Pulmonary artery endothelial cell (primary cell): ENCODE data around the gene TIMP4. TPM values are rescaled to one million over a fixed set of nuclear protein-coding genes. Genes with fewer than 3 reads are reported as not detected.

Experiments
- total RNA-seq: library from RNA; depleted of rRNA; stranded (reverse); fragments of >200 nt; gene quantifications from 2 replicates; pipeline ENCODE4 v1.2.3, GENCODE V29; 2014

TIMP4 gene
- total RNA-seq, 1 donor from 2014 or later = 0.07 TPM

Other genes starting within 250 kb of the TIMP4 start
- gene SYN2, start 154.5 kb downstream of the TIMP4 start, total RNA-seq = 0.07 and 0.20 TPM in 2 replicates
- 6.1 and 8.0 TPM in 2 replicates for gene PPARG, start 130.2 kb upstream of the TIMP4 start, total RNA-seq